HEK293 (cell line): Measurements from ENCODE around the gene SIL1.

Source experiments
- CTCF ChIP-seq: fragments of 450-650 bp; formaldehyde crosslinking; IDR thresholded peaks from 2 replicates; pipeline ENCODE4 v1.5.1; 2016; ENCODE audit warnings: missing biosample characterization, missing genetic modification characterization
- SALL2 ChIP-seq: fragments of 450-650 bp; formaldehyde crosslinking; IDR thresholded peaks from 2 replicates; pipeline ENCODE4 v1.5.0; 2017; ENCODE audit warnings: missing biosample characterization, mild to moderate bottlenecking, missing genetic modification characterization, borderline replicate concordance
- YY1 ChIP-seq: fragments of 450-650 bp; formaldehyde crosslinking; IDR thresholded peaks from 2 replicates; pipeline ENCODE4 v1.5.1; 2018; ENCODE audit warnings: missing biosample characterization, missing genetic modification characterization
- ZFP69B ChIP-seq: fragments of 450-650 bp; formaldehyde crosslinking; IDR thresholded peaks from 2 replicates; pipeline ENCODE4 v1.5.1; 2016; ENCODE audit warnings: missing biosample characterization, missing genetic modification characterization
- ZNF175 ChIP-seq: fragments of 450-650 bp; formaldehyde crosslinking; IDR thresholded peaks from 2 replicates; pipeline ENCODE4 v1.5.1; 2016; ENCODE audit warnings: missing biosample characterization, missing genetic modification characterization
- ZNF266 ChIP-seq: fragments of 450-650 bp; formaldehyde crosslinking; IDR thresholded peaks from 2 replicates; pipeline ENCODE4 v1.5.1; 2016; ENCODE audit warnings: missing biosample characterization, missing genetic modification characterization, low read depth
- ZNF335 ChIP-seq: fragments of 450-650 bp; formaldehyde crosslinking; conservative IDR thresholded peaks from 2 replicates; pipeline ENCODE4 v1.5.1; 2016; ENCODE audit warnings: missing biosample characterization, missing genetic modification characterization
- ZNF510 ChIP-seq: fragments of 450-650 bp; formaldehyde crosslinking; IDR thresholded peaks from 2 replicates; pipeline ENCODE4 v1.5.1; 2018; ENCODE audit warnings: mild to moderate bottlenecking, missing genetic modification characterization, missing biosample characterization; ENCODE audit not compliant: insufficient replicate concordance
- ZNF549 ChIP-seq: fragments of 450-650 bp; IDR thresholded peaks from 2 replicates; pipeline ENCODE4 v1.5.1; 2018; ENCODE audit warnings: missing biosample characterization, missing genetic modification characterization, mild to moderate bottlenecking, inconsistent platforms, moderate library complexity
- ZNF626 ChIP-seq: fragments of 450-650 bp; sonication (Bioruptor Pico); formaldehyde crosslinking; IDR thresholded peaks from 2 replicates; pipeline ENCODE4 v1.5.1; 2018; ENCODE audit warnings: missing biosample characterization, missing genetic modification characterization, inconsistent platforms
- ZNF707 ChIP-seq: fragments of 450-650 bp; formaldehyde crosslinking; IDR thresholded peaks from 2 replicates; pipeline ENCODE4 v1.5.1; 2016; ENCODE audit warnings: missing biosample characterization, missing genetic modification characterization
- ZNF776 ChIP-seq: fragments of 450-650 bp; formaldehyde crosslinking; IDR thresholded peaks from 2 replicates; pipeline ENCODE4 v1.5.0; 2017; ENCODE audit warnings: missing biosample characterization, missing genetic modification characterization, borderline replicate concordance

GRCh38 chr5:138942066-138942465 lies 256.1 kb downstream of the SIL1 start:
- TF ChIP-seq CTCF (no peak), ZNF510 (no peak), ZNF549 (no peak), ZNF626 (tag by site-specific recombination) (no peak), ZNF776 (tag by site-specific recombination) (no peak), ZNF335 (tag by site-specific recombination) (no peak), YY1 (tag by site-specific recombination) (no peak), ZNF175 (no peak), ZFP69B (no peak), ZNF707 (no peak), SALL2 (tag by site-specific recombination) (no peak), ZNF266 (no peak)
